Prostate gland (tissue), 2 donors: ENCODE measurements around the gene C1GALT1C1L. TPM values are rescaled to one million over a fixed set of nuclear protein-coding genes. Genes with fewer than 3 reads are reported as not detected.
"Not testable (repeated sequence)": the region's sequence is repeated elsewhere in the genome, so short reads cannot be mapped to it uniquely, and the experiment has no call there.

Experiments used
- DNase-seq: peaks from one replicate; pipeline ENCODE4 v3.0.0-alpha.2; 2019; ENCODE audit warnings: low spot score
- H3K27ac ChIP-seq, 2 donors: fragments of 200-600 bp; sonication (generic); 2 replicates each; pipeline ENCODE4 v1.5.1; 2017 to 2019
- H3K27me3 ChIP-seq: fragments of 200-600 bp; sonication (generic); replicated peaks from 2 replicates; pipeline ENCODE4 v1.5.1; 2019; ENCODE audit not compliant: insufficient read depth
- H3K36me3 ChIP-seq, 2 donors: fragments of 200-600 bp; sonication (generic); 1 replicate in 1 of 2; 2 replicates in 1 of 2; pipeline versions ENCODE4 v1.5.1 to v1.8.1; 2017 to 2019
- H3K4me1 ChIP-seq: fragments of 200-600 bp; sonication (generic); replicated peaks from 2 replicates; pipeline ENCODE4 v1.5.1; 2019
- H3K4me3 ChIP-seq, 2 donors: fragments of 200-600 bp; sonication (generic); 2 replicates each; pipeline ENCODE4 v1.5.1; 2017 to 2019
- H3K9me3 ChIP-seq: fragments of 200-600 bp; sonication (generic); 2 replicates; pipeline ENCODE4 v1.5.1; 2017
- POLR2A ChIP-seq: fragments of 450-650 bp; IDR thresholded peaks from one replicate; pipeline ENCODE4 v1.6.1; 2016; ENCODE audit warnings: antibody characterized with exemption, mild to moderate bottlenecking
- POLR2AphosphoS5 ChIP-seq: sonication (generic); formaldehyde crosslinking; IDR thresholded peaks from one replicate; pipeline ENCODE4 v1.6.1; 2017; ENCODE audit warnings: antibody characterized with exemption
- WGBS: methylation state at CpG from one replicate; pipeline ENCODE4 v1.1.5; 2018; 5-methylcytosine and 5-hydroxymethylcytosine counted together
- intact Hi-C: fragments of 100-400 bp; cut with DNase I; formaldehyde crosslinking; loops from one replicate; pipeline ENCODE4 v1.14.2; 2022
- total RNA-seq, 2 donors: library from RNA; depleted of rRNA; stranded (reverse); fragments of >200 nt; gene quantifications; one replicate each; pipeline ENCODE4 v1.1.0, GENCODE V29; 2016
- TF ChIP-seq, protein P1 (sequence below), 4 experiments: fragments of 200-600 bp in 2 of 4; fragments of 450-650 bp in 2 of 4; sonication (generic) in 2 of 4; IDR thresholded peaks; 1 replicate in 3 of 4; 2 replicates in 1 of 4; pipeline ENCODE4 v1.5.1; 2016 to 2019; ENCODE audit warnings: antibody characterized with exemption in 4 of 4, mild to moderate bottlenecking in 2 of 4, moderate library complexity in 2 of 4

The C1GALT1C1L gene
- total RNA-seq, 2 donors from 2014 or later, result 0.91 to 2.3 TPM

DNA sequence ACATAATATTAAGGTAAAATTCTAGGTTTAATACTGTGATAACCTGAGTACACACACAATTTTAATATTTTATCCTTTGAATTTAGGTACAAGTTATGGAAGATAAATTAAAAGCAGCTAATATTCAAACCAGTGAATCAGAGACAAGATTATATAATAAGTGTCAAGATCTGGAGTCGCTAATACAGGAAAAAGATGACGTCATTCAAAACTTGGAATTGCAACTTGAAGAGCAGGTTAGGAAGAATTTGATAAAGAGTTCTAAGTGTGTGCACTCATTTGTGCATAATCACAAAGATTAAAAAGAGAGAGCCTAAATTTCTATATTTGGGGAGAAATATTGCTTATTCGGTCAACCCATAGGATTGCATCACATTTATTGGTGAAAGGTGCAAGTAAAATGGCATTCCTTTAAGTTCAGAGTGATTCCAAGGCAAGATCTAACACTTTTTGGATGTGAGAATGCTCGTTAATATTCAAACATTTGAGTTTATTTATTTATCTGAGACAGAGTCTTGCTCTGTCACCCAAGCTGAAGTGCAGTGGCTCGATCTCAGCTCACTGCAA is 16.3 kb upstream of the C1GALT1C1L start:
- Histone ChIP-seq H3K36me3 (no peaks in the 10 kb centered on the region), H3K9me3 (no peaks in the 10 kb centered on the region), H3K27me3 (no peaks in the 10 kb centered on the region), H3K4me1 (no peaks in the 10 kb centered on the region), H3K4me3 (no peak overlapping the region), H3K27ac (no peak overlapping the region)
- 92% methylated on average over 5 of the region's 5 CpGs for WGBS
- DNase-seq, result no peak
- intact Hi-C loops, result no loop called here
- no peak for TF ChIP-seq POLR2A
- TF ChIP-seq, protein P1, sequence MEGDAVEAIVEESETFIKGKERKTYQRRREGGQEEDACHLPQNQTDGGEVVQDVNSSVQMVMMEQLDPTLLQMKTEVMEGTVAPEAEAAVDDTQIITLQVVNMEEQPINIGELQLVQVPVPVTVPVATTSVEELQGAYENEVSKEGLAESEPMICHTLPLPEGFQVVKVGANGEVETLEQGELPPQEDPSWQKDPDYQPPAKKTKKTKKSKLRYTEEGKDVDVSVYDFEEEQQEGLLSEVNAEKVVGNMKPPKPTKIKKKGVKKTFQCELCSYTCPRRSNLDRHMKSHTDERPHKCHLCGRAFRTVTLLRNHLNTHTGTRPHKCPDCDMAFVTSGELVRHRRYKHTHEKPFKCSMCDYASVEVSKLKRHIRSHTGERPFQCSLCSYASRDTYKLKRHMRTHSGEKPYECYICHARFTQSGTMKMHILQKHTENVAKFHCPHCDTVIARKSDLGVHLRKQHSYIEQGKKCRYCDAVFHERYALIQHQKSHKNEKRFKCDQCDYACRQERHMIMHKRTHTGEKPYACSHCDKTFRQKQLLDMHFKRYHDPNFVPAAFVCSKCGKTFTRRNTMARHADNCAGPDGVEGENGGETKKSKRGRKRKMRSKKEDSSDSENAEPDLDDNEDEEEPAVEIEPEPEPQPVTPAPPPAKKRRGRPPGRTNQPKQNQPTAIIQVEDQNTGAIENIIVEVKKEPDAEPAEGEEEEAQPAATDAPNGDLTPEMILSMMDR (IDR thresholded peaks at IDR 0.05), result no peak
- TF ChIP-seq POLR2AphosphoS5, result no peak

DNA sequence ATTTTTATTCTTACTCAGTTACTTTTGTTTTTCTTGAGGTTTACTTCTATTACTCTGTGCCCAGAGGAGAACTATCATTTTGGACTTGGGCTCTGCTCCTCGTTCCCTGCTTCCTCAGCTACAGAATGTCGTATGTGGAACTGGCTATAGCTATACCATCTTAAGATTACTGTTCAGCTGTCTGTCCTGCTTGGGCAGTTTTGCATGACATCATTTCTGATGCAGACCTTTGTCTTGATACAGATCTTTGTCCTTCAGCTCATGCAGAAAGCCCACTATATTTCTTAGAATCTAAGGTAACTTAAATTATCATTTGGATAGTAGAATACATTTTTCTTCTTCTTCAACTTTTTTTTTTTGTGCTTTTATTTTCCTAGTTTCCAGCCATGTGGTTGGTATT is 13.8 kb upstream of the C1GALT1C1L start:
- intact Hi-C loops, result no loop called here
- H3K4me3 ChIP-seq, result no peak overlapping the region
- WGBS, result 69% methylated on average over 2 of the region's 2 CpGs
- no peaks in the 10 kb centered on the region for H3K27me3 ChIP-seq
- DNase-seq, result no peak
- no peak overlapping the region for H3K27ac ChIP-seq
- TF ChIP-seq POLR2A (no peak), POLR2AphosphoS5 (no peak)
- TF ChIP-seq, protein P1 (IDR thresholded peaks at IDR 0.05), result no peak
- no peaks in the 10 kb centered on the region for H3K36me3 ChIP-seq
- H3K4me1 ChIP-seq, result no peaks in the 10 kb centered on the region
- H3K9me3 ChIP-seq, result no peaks in the 10 kb centered on the region

DNA sequence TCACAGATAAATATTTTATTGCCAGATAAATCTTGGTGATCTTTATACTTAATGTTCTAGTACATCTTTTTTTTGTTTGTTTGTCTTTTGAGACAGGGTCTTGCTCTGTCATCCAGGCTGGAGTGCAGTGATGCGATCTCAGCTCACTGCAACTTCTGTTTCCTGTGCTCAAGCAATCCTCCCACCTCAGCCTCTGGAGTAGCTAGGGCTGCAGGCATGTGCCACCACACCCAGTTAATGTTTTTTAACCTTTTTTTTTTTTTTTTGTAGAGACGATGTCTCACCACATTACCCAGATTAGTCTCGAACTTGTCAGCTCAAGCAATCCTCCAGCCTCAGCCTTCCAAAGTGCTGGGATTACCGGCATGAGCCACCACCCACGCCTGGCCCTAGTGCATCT is 9.1 kb upstream of the C1GALT1C1L start:
- Histone ChIP-seq H3K4me1 (no peaks in the 10 kb centered on the region), H3K36me3 (no peaks in the 10 kb centered on the region), H3K4me3 (no peak overlapping the region), H3K27ac (no peak overlapping the region), H3K27me3 (no peaks in the 10 kb centered on the region), H3K9me3 (no peaks in the 10 kb centered on the region)
- 76% methylated on average over 5 of the region's 5 CpGs for WGBS
- intact Hi-C loops, result no loop called here
- no peak for TF ChIP-seq POLR2AphosphoS5
- no peak for TF ChIP-seq POLR2A
- TF ChIP-seq, protein P1 (IDR thresholded peaks at IDR 0.05), result no peak
- no peak for DNase-seq

DNA sequence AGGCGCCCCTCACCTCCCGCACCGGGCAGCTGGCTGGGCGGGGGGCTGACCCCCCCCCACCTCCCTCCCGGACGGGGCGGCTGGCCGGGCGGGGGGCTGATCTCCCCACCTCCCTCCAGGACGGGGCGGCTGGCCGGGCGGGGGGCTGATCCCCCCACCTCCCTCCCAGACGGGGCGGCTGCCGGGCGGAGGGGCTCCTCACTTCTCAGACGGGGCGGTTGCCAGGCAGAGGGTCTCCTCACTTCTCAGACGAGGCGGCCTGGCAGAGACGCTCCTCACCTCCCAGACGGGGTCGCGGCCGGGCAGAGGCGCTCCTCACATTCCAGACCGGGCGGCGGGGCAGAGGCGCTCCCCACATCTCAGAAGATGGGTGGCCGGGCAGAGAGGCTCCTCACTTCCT is 1.6 kb upstream of the C1GALT1C1L start:
- H3K4me3 ChIP-seq, intact Hi-C loops, DNase-seq, H3K27me3 ChIP-seq, H3K9me3 ChIP-seq, H3K36me3 ChIP-seq, H3K27ac ChIP-seq, H3K4me1 ChIP-seq: not testable (repeated sequence)
- 97% methylated on average over 11 of the region's 32 CpGs for WGBS

DNA sequence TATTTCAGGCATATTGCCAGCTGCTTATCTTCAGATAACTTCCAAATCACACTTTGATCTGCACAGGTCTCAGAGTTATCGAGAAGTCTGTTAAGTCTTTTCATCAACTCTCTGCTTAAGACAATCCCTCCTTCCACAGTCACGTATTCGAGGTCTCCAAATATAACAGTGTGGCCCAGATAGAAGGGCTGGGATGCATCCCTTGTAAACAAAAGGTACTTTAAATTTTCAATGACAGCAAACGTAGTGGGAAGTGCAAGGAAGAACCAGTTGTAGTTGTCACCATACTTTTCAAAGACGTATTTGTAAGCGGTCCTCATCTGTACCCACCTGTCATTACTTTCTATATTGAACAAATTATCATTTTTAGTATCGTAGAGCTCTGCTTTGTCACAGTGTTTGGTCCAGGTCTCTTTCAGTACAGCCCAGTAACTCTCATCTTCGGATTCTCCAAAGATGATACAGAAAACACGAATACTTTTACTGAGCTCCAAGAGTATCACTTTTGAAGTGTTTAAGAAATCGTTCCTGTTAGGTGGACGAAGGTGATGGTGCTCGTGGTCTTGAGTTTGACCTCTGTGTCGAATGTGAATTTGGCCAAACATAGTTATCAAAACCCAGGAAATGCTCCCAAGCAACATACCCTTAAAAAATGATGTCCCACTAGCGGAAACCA is 445 bp downstream of the C1GALT1C1L start:
- intact Hi-C loops, result no loop called here
- no peaks in the 10 kb centered on the region for H3K9me3 ChIP-seq
- H3K27me3 ChIP-seq, result no peaks in the 10 kb centered on the region
- no peak for TF ChIP-seq POLR2AphosphoS5
- no peak for TF ChIP-seq POLR2A
- TF ChIP-seq, protein P1 (IDR thresholded peaks at IDR 0.05), result no peak
- peak overlapping the region; percentile 29 to 39 for H3K4me3 ChIP-seq
- no peak for DNase-seq
- H3K27ac ChIP-seq, result no peak overlapping the region
- no peaks in the 10 kb centered on the region for H3K4me1 ChIP-seq
- 44% methylated on average over 14 of the region's 14 CpGs for WGBS
- no peaks in the 10 kb centered on the region for H3K36me3 ChIP-seq
